Activated T-cell treated with anti-CD3 and anti-CD28 coated beads for 24 hours (primary cell): ENCODE measurements around the gene DNAJC27.
A peak's percentile ranks its signal among the peaks of the same experiment; 100 is the strongest.

Experiments used
- DNase-seq: peaks from one replicate; pipeline ENCODE4 v3.0.0-alpha.2; 2020; ENCODE audit warnings: low read depth

DNAJC27 gene

DNA sequence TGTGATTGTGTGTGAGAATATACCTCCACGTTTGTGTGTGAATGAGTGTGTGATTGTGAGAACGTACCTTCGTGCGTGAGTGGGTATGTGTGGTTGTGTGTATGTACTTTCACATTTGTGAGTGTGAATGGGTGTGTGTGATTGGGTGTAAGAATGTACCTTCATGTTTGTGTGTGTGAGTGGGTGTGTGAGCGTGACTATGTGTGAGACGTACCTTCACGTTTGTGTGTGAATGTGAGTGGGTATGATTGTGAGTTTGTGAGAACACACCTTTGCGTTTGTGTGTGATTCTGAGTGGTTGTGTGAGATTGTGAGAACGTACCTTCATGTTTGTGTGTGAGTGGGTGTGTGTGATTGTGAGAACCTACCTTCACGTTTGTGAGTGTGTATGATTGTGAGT lies 45.9 kb downstream of the DNAJC27 start:
- no peak for DNase-seq

DNA sequence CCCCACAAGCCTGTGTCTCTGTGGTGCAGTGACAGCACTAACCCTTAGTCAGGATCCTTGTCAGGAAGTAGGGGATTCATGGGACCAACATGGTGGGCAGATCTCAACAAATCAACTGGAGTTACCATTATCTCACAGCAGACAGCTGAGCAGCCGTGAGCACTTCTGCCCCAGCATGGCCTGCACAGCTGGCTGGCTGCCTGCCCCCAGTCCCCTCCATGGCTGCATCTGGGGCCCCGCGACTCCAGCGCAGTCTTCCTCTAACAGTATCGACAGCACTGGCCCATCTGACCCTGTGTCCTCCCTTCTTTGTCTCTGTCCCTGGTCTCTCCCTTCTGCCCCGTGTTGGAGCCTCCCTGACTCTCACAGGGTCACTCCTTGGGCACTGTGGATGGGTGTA lies 47.0 kb downstream of the DNAJC27 start:
- no peak for DNase-seq

DNA sequence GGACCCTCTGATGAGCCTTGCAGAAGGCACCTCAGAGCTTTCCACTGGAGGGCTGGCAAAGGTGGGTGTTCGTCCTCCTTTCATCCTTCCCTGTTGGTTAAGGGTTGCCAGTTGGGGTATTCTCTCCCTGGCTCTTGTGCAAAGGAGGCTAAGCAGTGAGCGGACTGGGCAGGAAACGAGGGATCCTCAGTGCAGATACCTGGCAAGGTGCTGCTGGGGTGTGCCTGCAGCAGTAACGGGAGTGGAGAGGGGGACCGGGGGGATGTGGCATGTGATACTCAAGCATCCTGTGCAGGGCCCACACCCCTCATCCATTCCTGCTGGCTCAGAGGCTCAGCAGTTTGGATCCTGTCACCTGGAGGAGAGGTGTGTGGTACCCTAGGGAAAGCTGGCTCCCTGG lies 47.5 kb downstream of the DNAJC27 start:
- DNase-seq = no peak

DNA sequence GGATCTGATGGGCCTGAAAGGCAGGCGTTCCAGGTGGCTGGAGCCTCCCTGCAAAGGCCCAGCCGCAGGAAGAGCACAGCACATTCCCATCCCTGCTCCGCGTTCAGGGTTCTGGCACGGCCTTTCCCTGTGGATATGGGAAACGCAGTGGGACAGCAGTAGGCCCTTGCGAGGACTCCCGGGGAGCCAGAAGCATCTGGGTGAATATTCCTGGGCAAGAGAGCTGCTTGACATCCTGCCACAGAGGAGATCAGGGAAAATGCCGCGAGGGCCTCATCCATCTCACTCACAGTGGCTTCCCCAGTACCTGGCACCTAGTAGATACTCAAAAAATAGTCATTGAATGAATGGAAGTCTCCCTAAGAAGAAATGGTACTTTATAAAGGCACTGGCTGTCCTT lies 48.6 kb downstream of the DNAJC27 start:
- DNase-seq = no peak

DNA sequence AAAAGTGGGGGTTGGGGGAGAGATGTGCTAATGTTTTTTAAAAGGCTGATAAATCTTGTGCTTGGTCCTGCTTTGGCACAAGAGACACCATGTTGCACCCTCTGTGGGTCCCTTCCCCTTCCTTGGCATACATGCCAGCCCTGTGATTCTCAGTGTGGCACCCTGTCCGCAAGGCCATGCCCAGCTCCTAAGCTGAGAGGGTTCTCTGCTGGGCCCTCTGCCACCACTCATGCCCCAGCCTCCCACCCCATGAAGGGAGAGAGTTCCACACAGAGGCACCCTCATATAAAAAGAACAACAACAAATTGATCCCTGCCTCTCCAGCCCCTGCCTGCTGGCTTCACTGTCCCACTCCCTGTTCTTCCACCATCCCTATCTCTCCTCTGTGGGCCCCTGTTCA lies 49.2 kb downstream of the DNAJC27 start:
- DNase-seq = no peak

DNA sequence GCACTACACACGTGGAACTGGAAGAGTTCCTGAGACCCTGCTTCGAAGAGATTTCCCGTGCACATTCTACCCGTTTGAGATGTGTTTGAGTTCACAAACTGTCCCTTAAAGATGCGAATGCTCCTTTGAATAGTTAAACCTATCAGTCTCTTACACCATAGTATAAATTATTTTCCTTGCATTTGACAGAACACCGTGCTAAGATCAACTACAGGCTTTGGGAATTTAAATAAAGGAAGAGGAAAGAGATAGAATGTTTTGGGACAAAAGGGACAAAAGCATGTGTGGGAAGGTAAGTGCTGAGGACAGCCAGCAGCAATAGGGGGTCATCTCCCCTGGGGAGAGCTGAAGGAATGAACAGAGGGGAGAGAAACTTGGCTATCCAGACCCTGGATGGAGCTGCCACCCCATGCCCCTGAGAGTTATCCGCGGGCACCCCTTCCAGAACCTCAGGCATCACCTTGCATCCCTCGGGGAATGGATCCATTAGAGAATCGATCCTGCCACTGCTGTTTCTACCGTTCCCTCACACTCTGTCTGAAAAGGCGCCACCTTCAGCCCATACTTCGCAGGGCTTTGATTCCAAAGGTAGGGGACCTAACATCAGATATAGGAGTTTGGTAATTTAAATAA lies 50.8 kb downstream of the DNAJC27 start:
- DNase-seq = no peak

DNA sequence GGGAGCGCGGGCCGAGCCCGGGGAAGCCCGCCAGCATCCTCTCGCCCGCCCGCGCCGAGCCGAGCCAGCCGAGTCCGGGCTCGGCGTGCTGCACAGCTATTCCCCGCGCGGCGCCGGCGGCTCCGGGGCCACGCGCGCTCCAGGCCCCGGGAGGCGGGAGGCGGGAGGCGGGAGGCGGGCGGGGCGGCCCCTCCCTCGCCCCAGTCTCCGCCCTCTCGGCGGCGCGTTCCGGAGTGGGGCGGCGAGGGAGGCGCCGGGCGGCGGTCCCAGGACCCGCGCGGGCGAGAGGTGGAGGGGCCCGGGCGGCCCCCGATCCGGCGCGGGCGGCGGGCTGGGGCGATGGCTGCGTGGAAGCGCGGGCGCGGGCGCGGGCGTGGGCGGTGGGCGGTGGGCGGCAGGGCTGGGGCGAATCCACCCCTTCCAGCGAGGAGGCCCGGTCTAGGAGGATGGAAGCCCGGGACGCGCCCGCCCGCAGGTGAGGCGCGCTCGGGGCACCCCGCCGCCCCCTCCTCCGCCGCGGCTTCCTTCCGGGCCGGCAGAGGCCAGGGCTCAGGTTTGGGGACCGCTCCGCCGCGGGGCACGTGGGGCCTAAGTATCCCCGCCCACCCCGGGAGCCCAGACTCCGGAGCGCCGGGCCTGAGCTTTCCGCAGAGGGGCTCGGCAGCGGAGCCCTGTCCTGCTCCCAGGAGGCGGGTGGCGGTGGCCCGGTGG lies 51.5 kb downstream of the DNAJC27 start, which contains the start of gene ADCY3:
ADCY3 (minus strand) TSS at position 140 of the 711 bp plus-strand sequence. CDS start 1,250 bp downstream, outside the sequence.
- DNase-seq = peak; percentile 49

DNA sequence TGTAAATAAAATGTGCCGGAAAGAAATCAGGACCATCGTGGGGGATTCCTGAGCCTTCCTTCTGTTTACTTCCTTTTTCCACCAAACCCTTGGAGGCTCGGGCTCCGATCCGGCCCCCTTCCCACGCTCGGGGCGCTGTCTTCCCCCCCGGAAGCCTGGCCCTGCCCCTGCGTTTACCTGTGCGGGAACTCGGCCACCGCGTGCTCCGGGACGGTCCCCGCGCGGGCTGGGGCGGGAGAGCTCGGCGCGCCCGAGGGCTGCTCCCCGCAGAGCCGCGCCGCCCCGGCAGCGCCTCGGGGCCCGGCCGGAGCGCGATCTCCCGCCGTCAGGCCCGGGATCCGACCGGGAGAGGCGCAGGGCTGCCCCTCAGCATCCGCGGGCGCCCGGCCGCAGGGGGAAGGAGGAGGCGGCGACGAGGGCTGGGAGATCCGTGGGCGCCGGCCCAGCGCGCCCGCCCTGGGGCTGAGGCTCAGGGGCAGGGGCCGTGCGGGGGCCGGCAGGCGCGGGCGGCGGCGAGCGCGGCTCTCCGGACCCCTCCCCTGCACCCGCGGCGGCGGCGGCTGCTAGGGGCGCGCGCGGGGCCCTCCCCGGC lies 52.2 kb downstream of the DNAJC27 start:
- no peak for DNase-seq

DNA sequence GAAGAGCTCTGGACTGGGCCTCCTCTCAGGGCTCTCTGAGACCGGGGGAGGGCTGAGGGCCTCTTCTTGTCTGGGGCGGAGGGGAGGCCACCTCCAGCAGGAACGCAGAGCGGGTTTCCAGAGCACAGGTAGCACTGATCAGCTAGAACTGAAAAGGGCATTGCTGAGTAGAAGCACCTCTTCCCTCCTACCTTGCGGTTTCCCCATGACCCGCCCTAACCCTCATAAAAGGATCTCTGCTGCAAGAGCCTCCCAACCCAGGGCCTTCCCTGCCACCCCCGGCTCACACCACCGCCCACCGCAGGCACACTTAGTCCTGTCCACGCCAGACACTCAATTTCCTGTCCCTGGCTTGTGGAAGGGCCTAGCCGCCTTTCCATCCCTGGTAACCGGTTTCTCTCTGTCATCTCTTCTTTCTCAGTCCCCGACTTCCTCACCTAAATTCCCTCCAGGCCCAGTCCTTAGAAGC lies 52.7 kb downstream of the DNAJC27 start:
- DNase-seq = peak; percentile 26

DNA sequence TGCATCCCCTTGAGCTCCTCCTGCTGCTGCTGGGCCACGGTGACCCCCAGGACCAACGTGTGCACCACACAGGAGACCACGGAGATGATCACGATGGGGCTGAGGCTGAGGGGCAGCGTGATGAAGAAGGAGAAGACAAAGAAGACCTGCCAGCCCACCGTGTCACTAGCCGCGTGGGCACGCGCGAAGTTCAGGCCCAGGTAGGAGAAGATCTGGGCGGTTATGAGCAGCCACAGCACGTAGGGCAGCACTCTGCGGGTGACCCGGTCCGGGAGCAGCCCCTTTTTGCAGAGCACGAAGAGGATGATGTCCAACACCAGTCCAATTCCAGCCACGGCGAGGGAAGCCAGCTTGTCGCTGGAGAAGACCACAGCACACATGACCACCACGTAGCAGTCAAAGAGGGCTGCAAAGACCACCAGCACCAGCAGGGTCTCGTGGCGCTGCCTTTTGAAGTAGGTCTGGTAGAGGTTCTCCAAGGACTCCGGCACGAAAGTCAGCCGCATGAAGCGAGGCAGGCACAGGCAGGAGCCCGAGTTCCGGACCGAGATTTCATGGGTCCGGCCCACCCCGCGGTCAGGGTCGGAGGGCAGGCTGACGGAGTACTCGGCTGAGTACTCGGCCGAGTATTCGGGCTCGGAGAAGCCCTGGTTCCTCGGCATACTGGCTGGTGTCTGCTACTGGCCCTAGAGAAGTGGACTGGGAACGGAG lies 53.3 kb downstream of the DNAJC27 start:
- no peak for DNase-seq

DNA sequence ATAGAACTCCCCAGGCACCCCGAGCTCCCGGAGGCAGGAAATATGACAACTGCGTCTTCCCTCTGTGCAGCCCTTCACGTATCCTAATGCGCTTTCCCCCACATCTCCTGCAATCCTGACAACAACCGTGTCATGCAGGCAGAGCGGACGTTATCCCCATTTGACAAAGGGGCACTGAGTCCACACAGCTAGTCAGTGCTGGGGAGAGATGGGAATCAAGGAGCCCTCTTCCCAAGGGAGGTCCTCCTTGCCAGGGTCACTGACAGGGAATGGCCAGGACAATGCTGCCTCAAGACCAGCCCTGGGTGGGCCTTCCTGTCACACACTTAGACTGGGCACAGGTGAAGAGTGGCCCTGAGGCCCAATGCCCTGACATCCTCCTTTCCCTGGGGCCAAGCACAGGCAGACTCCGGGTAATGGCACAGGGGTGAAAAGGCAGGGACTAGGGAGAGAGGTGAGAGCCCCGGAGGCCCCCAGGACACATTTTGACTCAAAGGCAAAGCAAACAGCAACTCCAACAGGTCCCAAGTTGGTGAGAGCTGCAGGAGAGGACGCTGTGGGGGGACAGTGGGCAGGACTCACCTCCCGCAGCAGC lies 53.9 kb downstream of the DNAJC27 start:
- DNase-seq = no peak

DNA sequence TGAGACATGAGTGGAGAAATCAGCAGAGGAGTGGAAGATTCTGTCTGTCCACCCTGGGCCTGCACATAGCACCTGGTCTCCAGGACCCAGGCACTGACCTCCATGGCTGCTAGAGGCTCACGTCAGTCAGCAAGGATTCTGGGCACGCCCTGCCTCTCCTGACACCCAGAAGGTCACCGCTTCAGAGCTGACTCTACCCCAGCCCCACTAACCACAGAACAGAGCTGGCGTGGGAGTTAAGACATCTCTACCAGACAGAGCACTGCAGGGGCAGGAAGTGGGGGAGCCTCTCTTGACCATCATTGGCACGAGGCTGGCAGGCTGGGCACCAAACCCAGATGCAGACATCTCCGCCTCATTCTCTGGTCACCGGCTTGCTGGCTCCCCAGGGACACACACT lies 54.7 kb downstream of the DNAJC27 start:
- no peak for DNase-seq

DNA sequence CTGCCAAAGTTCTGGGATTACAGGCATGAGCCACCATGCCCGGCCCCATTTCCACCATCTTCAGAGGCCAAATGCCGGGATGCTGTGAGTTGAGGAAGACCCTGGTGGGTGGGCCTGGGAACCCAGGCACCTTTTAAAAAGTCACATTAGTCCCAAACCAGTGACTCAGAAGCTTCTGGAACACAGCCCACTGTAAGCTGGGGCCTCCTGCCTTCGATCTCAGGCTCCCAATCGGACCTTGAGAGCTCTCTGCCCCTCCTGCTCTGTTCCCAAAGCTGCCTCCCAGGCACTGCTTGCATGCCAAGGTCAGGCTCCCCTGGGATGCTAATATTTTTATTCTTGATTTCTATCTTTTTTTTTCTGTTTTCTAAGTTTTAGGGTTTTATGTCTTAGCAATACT lies 56.0 kb downstream of the DNAJC27 start:
- DNase-seq = no peak

DNA sequence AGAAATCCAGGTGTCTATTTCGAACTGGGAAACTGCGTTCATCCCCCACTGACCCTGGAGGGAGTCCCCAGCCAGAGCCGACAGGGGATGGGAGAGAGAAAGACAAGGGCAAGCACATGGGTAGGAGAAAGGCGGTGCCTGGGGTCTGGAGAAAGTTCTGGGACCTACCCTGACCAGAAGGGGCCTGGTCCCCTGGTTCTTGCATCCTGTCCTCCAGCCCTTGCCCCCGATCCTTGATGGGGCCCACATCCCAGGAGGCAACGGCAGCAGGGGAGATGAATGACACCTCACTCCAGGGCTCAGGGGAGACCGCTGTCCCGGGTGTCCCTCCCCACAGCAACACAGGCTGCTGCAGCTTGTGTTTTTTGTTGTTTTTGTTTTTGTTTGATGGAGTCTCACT lies 56.6 kb downstream of the DNAJC27 start:
- no peak for DNase-seq

DNA sequence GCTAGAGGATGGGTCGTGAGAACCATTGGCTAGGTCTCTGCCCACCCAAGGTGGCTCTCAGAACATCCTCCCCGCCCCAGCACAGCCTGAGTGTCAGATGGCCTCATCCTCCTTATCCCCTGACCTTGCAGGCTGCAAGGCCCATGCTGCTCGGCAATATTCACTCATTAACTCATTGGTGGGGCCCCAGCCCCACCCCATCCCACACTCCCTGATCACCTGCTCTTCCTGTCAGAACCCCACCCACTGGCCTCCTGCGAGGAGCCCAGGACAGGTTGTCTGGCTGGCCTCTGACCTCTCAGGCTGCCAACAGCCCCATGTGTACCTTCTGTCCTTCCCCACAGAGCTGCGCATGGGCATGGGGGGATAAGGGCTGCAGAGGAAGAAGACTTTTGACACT lies 57.0 kb downstream of the DNAJC27 start:
- DNase-seq = no peak

DNA sequence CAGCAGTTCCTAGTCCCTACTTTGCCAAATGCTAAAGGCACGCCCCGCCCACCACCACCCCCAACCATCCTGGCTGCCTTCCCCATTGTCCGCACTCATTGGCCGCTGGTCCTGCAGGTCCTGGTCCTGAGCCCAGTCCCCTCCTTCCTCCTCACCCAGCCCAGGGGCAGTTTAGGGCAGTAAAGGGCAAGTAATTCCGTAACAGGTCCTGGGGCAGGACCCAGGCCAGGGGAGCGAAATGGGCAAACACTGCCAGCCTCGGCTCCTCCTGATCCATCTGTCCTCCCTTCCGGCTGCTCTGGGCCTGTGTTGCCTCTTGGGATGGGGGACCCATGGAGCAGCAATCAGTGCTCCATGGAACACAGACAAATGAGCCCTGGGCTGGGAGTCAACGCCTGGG lies 57.8 kb downstream of the DNAJC27 start:
- no peak for DNase-seq

DNA sequence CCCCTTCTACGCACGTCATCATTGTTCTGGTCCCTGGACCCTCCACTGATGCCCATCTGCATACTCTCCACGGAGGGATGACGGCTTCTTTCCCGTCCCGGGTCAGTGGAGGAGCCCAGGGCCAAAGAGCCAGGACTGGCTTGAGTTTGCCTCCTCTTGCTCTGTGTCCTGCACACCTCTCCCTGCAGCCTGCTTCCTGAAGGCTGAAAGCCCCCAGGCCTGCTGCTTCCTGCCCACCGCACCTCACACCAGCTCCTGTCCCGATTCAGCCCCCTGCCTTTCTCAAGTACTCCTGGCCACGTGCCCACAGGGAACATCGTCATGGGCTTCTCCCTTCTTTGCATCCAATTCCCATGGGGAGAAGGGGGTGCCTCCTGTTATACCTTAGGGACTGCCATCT lies 58.8 kb downstream of the DNAJC27 start:
- DNase-seq = no peak

DNA sequence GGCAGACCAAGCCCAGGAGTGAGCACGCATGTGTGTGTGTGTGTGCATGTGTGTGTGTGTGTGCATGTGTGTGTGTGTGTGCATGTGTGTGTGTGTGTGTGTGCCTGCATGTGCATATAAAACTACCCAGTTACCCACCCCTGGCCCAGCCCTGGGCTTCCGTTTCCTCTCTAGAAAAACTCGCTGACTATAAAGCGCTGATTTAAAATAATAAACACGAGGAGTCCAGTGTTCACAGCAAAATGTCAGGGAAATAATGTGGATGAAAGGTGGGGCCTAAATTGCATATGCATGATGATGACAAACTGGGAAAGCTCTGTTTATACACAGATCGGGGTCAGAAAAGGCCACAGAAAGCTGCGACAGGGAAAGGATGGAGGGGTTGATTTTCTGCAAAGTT lies 59.2 kb downstream of the DNAJC27 start:
- DNase-seq = no peak

DNA sequence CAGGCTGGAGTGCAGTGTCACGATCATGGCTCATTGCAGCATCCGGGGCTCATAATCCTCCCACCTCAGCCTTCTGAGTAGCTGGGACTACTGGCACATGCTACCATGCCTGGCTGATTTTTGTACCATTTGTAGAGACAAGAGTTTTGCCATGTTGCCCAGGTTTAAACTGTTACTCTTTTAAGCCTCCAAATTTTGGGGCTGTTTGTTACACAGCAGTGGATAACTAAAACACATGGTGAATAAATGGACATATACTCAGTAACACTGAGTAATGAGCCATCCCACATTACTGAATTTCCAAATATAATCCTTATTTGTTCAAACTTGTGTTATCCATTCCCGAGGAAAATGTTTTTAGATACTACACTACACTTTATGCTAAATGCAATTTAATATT lies 61.5 kb downstream of the DNAJC27 start:
- DNase-seq = no peak

DNA sequence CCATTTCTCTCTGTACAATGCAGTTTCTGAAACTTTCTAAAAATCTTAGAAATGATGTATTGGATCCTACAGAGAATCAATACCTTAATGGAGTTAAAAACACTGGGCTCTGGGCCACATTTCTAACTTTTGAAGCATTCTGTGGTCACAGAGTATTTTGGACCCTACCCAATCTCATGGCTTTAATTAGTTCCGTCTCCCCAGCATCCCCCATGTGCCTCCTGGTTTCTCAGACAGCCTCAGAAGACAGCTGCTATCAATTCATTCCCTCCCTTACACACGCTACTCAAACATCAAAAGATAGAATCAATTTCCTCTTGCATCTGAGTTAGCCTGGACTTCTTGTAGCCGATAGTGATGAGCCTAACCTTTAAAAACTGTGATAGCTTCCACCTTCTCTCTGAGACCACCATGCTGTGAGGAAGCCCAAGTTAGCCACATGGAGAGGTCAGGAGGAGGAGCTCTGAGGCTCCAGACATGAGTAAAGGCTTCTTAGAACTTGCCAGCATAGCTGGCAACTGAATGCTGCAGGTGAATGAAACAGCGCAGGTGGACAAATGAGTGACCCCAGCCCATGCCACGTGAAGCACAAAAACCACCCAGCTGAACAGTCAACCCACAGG lies 62.1 kb downstream of the DNAJC27 start:
- no peak for DNase-seq

DNA sequence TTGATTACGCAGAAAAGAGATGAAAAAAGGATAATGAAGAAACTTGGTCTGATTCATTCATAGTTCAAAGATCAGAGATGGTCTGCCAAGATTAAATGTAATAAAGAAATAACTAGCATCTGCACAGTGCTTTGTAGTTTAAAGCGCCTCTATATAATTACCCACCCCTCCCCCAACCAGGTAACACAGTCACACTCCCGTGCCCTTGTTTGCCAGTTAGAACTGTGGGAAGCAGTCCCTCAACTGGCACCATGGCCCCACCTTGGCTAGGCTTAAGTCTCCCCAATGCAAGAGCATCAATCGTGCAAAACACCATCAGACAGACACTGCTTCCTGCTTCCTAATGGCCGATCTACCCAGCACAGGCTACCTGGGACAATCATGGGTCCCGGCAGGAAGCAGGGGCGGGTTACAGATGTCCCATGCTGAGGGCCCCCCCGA lies 63.3 kb downstream of the DNAJC27 start:
- no peak for DNase-seq

DNA sequence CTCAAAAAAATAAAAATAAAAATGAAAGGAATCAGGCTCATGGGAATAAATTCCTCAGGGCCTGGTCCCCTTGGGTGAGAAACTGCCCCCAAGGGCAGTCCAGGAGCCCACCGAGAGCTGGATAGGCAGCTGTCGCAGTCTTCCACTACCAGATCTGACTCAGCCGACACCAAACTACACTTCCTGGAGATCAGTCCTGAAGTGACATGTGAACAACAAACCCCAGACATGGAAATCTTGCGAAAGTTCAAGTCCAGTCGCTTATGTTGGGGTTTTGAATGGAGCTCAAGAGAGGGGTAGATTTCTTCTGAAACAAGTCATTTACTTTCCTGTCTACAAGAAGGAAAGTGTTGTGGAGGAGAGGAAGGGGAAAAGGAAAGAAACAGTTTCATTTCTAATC lies 64.6 kb downstream of the DNAJC27 start:
- no peak for DNase-seq
